H9 (cell line): Measurements from ENCODE around the gene PSMB7. TPM values are rescaled to one million over a fixed set of nuclear protein-coding genes. Genes with fewer than 3 reads are reported as not detected.

ENCODE experiments used
- DNase-seq: peaks from one replicate; pipeline ENCODE4 v3.0.0-alpha.2; 2017
- H2AFZ ChIP-seq: one replicate; pipeline ENCODE4 v1.6.1; 2013; ENCODE audit warnings: mild to moderate bottlenecking, low read length, control low read depth, moderate library complexity
- H2AK5ac ChIP-seq: 2 replicates; pipeline ENCODE4 v1.6.1; 2013; ENCODE audit warnings: low read length, control low read depth, mixed read lengths; ENCODE audit not compliant: insufficient read length
- H2BK120ac ChIP-seq: one replicate; pipeline ENCODE4 v1.6.1; 2013; ENCODE audit warnings: low read depth, mild to moderate bottlenecking, low read length, control low read depth, inconsistent platforms; ENCODE audit not compliant: poor library complexity, severe bottlenecking
- H2BK12ac ChIP-seq: 2 replicates; pipeline ENCODE4 v1.6.1; 2013; ENCODE audit warnings: low read length, control low read depth, mixed read lengths, low read depth; ENCODE audit not compliant: insufficient read length
- H2BK15ac ChIP-seq: 2 replicates; pipeline ENCODE4 v1.6.1; 2013; ENCODE audit warnings: low read depth, low read length, control low read depth
- H2BK20ac ChIP-seq: one replicate; pipeline ENCODE4 v1.6.1; 2013; ENCODE audit warnings: low read depth, mild to moderate bottlenecking, low read length, control low read depth, inconsistent platforms; ENCODE audit not compliant: poor library complexity, severe bottlenecking
- H2BK5ac ChIP-seq: 2 replicates; pipeline ENCODE4 v1.6.1; 2013; ENCODE audit warnings: low read length, control low read depth, mixed read lengths; ENCODE audit not compliant: insufficient read length
- H3K14ac ChIP-seq: 2 replicates; pipeline ENCODE4 v1.6.1; 2013; ENCODE audit warnings: low read length, control low read depth; ENCODE audit not compliant: insufficient read depth
- H3K18ac ChIP-seq: 2 replicates; pipeline ENCODE4 v1.6.1; 2013; ENCODE audit warnings: low read depth, mild to moderate bottlenecking, mixed read lengths, low read length, control low read depth; ENCODE audit not compliant: insufficient read length
- H3K23ac ChIP-seq: 2 replicates; pipeline ENCODE4 v1.6.1; 2013; ENCODE audit warnings: low read length, control low read depth, mixed read lengths, low read depth; ENCODE audit not compliant: insufficient read length
- H3K23me2 ChIP-seq: 2 replicates; pipeline ENCODE4 v1.6.1; 2013; ENCODE audit warnings: low read depth, mild to moderate bottlenecking, mixed read lengths, low read length, control low read depth; ENCODE audit not compliant: insufficient read length, poor library complexity, severe bottlenecking
- H3K27ac ChIP-seq: 2 replicates; pipeline ENCODE4 v1.5.1; 2013; ENCODE audit warnings: low read length, control low read depth, mixed read lengths, low read depth; ENCODE audit not compliant: insufficient read length
- H3K27me3 ChIP-seq: 2 replicates; pipeline ENCODE4 v1.6.1; 2013; ENCODE audit warnings: low read length, control low read depth, inconsistent platforms; ENCODE audit not compliant: insufficient read depth
- H3K4ac ChIP-seq: 2 replicates; pipeline ENCODE4 v1.6.1; 2013; ENCODE audit warnings: low read depth, mild to moderate bottlenecking, control low read depth, inconsistent platforms, low read length, moderate library complexity
- H3K4me1 ChIP-seq: 2 replicates; pipeline ENCODE4 v1.6.1; 2013; ENCODE audit warnings: low read length, control low read depth, inconsistent platforms; ENCODE audit not compliant: insufficient read depth
- H3K4me2 ChIP-seq: 2 replicates; pipeline ENCODE4 v1.6.1; 2013; ENCODE audit warnings: low read length, control low read depth, mixed read lengths; ENCODE audit not compliant: insufficient read length, insufficient read depth
- H3K56ac ChIP-seq: 2 replicates; pipeline ENCODE4 v1.6.1; 2013; ENCODE audit warnings: low read depth, mild to moderate bottlenecking, mixed read lengths, low read length, control low read depth; ENCODE audit not compliant: insufficient read length
- H3K79me1 ChIP-seq: 2 replicates; pipeline ENCODE4 v1.6.1; 2013; ENCODE audit warnings: low read depth, mild to moderate bottlenecking, moderate library complexity, low read length, control low read depth, inconsistent platforms; ENCODE audit not compliant: insufficient read depth, poor library complexity, severe bottlenecking
- H3K79me2 ChIP-seq: 2 replicates; pipeline ENCODE4 v1.6.1; 2013; ENCODE audit warnings: low read length, control low read depth, inconsistent platforms; ENCODE audit not compliant: insufficient read depth
- H3K9ac ChIP-seq: 2 replicates; pipeline ENCODE4 v1.6.1; 2013; ENCODE audit warnings: low read length, control low read depth, mixed read lengths; ENCODE audit not compliant: insufficient read length; ENCODE audit errors: extremely low read depth
- H3K9me3 ChIP-seq: one replicate; pipeline ENCODE4 v1.6.1; 2013; ENCODE audit warnings: low read depth, low read length, inconsistent platforms; ENCODE audit not compliant: control insufficient read depth
- H3T11ph ChIP-seq: one replicate; pipeline ENCODE4 v1.6.1; 2013; ENCODE audit warnings: mild to moderate bottlenecking, low read length, control low read depth, inconsistent platforms
- H4K20me1 ChIP-seq: one replicate; pipeline ENCODE4 v1.6.1; 2013; ENCODE audit not compliant: control insufficient read depth, insufficient read length, insufficient read depth
- H4K5ac ChIP-seq: 2 replicates; pipeline ENCODE4 v1.6.1; 2013; ENCODE audit warnings: low read depth, mild to moderate bottlenecking, mixed read lengths, low read length, control low read depth; ENCODE audit not compliant: insufficient read length
- H4K8ac ChIP-seq: replicated peaks from 2 replicates; pipeline ENCODE4 v1.6.1; 2013; ENCODE audit warnings: low read length, control low read depth, mixed read lengths, low read depth; ENCODE audit not compliant: insufficient read length
- H4K91ac ChIP-seq: 2 replicates; pipeline ENCODE4 v1.6.1; 2013; ENCODE audit warnings: low read depth, mild to moderate bottlenecking, moderate library complexity, mixed read lengths, low read length, control low read depth; ENCODE audit not compliant: insufficient read length
- H3K27ac Mint-ChIP-seq, 3 experiments: 2 replicates in 2 of 3; 3 replicates in 1 of 3; pipeline ENCODE4 v1.8.0; 2020 to 2021; ENCODE audit warnings: mixed read lengths in 3 of 3, mild to moderate bottlenecking in 1 of 3, moderate library complexity in 1 of 3
- H3K27me3 Mint-ChIP-seq: 2 replicates; pipeline ENCODE4 v1.8.0; 2021; ENCODE audit warnings: low read depth, mild to moderate bottlenecking, moderate library complexity, mixed read lengths
- H3K36me3 Mint-ChIP-seq, 3 experiments: 2 replicates in 2 of 3; 3 replicates in 1 of 3; pipeline ENCODE4 v1.8.0; 2020 to 2021; ENCODE audit warnings: low read depth in 3 of 3, mixed read lengths in 3 of 3; ENCODE audit not compliant: insufficient read depth in 1 of 3
- H3K4me1 Mint-ChIP-seq, 2 experiments: 2 replicates each; pipeline ENCODE4 v1.8.0; 2020; ENCODE audit warnings: mixed read lengths in 2 of 2
- H3K4me3 Mint-ChIP-seq, 2 experiments: 2 replicates in 1 of 2; 3 replicates in 1 of 2; pipeline ENCODE4 v1.8.0; 2020 to 2021; ENCODE audit warnings: mild to moderate bottlenecking in 2 of 2, mixed read lengths in 2 of 2, moderate library complexity in 1 of 2
- H3K9me3 Mint-ChIP-seq, 2 experiments: 2 replicates in 1 of 2; 3 replicates in 1 of 2; pipeline ENCODE4 v1.8.0; 2020; ENCODE audit warnings: mild to moderate bottlenecking in 2 of 2, mixed read lengths in 2 of 2, moderate library complexity in 1 of 2
- CTCF ChIP-seq: fragments of 200-600 bp; sonication (generic); conservative IDR thresholded peaks from 3 replicates; pipeline ENCODE4 v1.8.0; 2021; ENCODE audit warnings: antibody characterized with exemption, mild to moderate bottlenecking
- WGBS: extraction: QIAGEN DNeasy Blood & Tissue Kit; methylation state at CpG from one replicate; pipeline ENCODE4 v1.1.7; 2013; ENCODE audit warnings: missing lambda C conversion rate, low lambda C conversion rate, mixed read lengths; ENCODE audit not compliant: insufficient read length; ENCODE audit errors: extremely low coverage; 5-methylcytosine and 5-hydroxymethylcytosine counted together
- total RNA-seq: library from RNA; stranded (reverse); gene quantifications from 2 replicates; pipeline ENCODE4 v1.2.1, GENCODE V29; 2021

PSMB7 gene
- total RNA-seq, 1 experiment from 2014 or later = 209 TPM

- Histone ChIP-seq H3K27me3 (no peaks in the 10 kb centered on the region), H3K4me2 (no peak overlapping the region), H4K8ac (no peak overlapping the region), H4K91ac (no peak overlapping the region), H2BK120ac (no peak overlapping the region), H3K56ac (no peak overlapping the region), H3K4me1 (0 out of 2 replicates have a peak, but pooled peaks cover 3% of the 10 kb centered on the region), H2BK12ac (no peak overlapping the region), H3K23ac (no peak overlapping the region), H2AK5ac (no peak overlapping the region), H3K23me2 (no peaks in the 10 kb centered on the region), H2BK20ac (no peak overlapping the region), H3K9ac (no peak overlapping the region), H3K4ac (no peak overlapping the region), H3K79me2 (peaks cover 3% of the 10 kb centered on the region; the same call in 1 of the 2 replicates), H3K18ac (no peak overlapping the region), H4K5ac (no peak overlapping the region), H2AFZ (no peak overlapping the region), H3T11ph (no peak overlapping the region), H3K79me1 (peaks cover 9% of the 10 kb centered on the region), H4K20me1 (no peaks in the 10 kb centered on the region), H3K27ac (no peak overlapping the region), H3K14ac (no peak overlapping the region), H2BK15ac (no peak overlapping the region), H2BK5ac (no peak overlapping the region), H3K9me3 (no peaks in the 10 kb centered on the region)
- no peaks in the 10 kb centered on the region for H3K9me3 Mint-ChIP-seq
- no peak overlapping the region for H3K4me3 Mint-ChIP-seq
- DNase-seq = no peak
- H3K36me3 Mint-ChIP-seq = peaks cover 14 to 30% (median 18%) of the 10 kb centered on the region in 3 experiments; a peak in 6 of 7 replicates
- H3K4me1 Mint-ChIP-seq = peaks cover 5 to 13% of the 10 kb centered on the region in 2 experiments; a peak in 3 of 4 replicates
- WGBS = no CpG with 5 or more reads among the region's 13 CpGs
- peak; percentile 56 for TF ChIP-seq CTCF
- peak overlapping the region in 2 of 3 experiments; percentile 44 to 94; a peak in 3 of 7 replicates for H3K27ac Mint-ChIP-seq
- H3K27me3 Mint-ChIP-seq = no peaks in the 10 kb centered on the region
Observed at GRCh38 chr9:124357721-124358361, 57.4 kb downstream of the PSMB7 start.
